Urinary bladder (tissue), 4 donors: ENCODE data around the gene MB. TPM values are rescaled to one million over a fixed set of nuclear protein-coding genes. Genes with fewer than 3 reads are reported as not detected.
"Not testable (repeated sequence)": the region's sequence is repeated elsewhere in the genome, so short reads cannot be mapped to it uniquely, and the experiment has no call there.

Experiments used
- DNase-seq: peaks from one replicate; pipeline ENCODE4 v3.0.0-alpha.2; 2015; ENCODE audit errors: extremely low spot score
- H3K27ac ChIP-seq: one replicate; pipeline ENCODE4 v1.5.1; 2013; ENCODE audit warnings: low read depth, mild to moderate bottlenecking, moderate library complexity
- H3K36me3 ChIP-seq: one replicate; pipeline ENCODE4 v1.6.1; 2013; ENCODE audit warnings: mild to moderate bottlenecking, moderate library complexity; ENCODE audit not compliant: insufficient read depth
- H3K4me1 ChIP-seq: one replicate; pipeline ENCODE4 v1.6.1; 2013; ENCODE audit warnings: mild to moderate bottlenecking, moderate library complexity; ENCODE audit not compliant: insufficient read depth
- H3K4me3 ChIP-seq: one replicate; pipeline ENCODE4 v1.5.1; 2013; ENCODE audit warnings: low read depth, low read length
- WGBS: extraction: QIAGEN DNeasy Blood & Tissue Kit; methylation state at CpG from one replicate; pipeline ENCODE4 v1.1.7; 2013; 5-methylcytosine and 5-hydroxymethylcytosine counted together
- polyA plus RNA-seq: library from polyadenylated mRNA; stranded (reverse); fragments of 200-250 nt; gene quantifications from one replicate; pipeline ENCODE4 v1.2.3, GENCODE V29; 2013
- total RNA-seq: library from RNA; depleted of rRNA; stranded (reverse); fragments of >200 nt; gene quantifications from one replicate; pipeline ENCODE4 v1.2.3, GENCODE V29; 2014
- donor health status: healthy with polysubstance abuse.
- donor health status: healthy.

MB gene
- total and polyA plus RNA-seq, 2 donors: 0.32 to 12.5 TPM

GRCh38 chr22:35630891-35631290 lies 13.8 kb upstream of the MB start:
- no peak overlapping the region for H3K27ac ChIP-seq
- DNase-seq: no peak

GRCh38 chr22:35630387-35630793 lies 13.3 kb upstream of the MB start:
- no peak overlapping the region for H3K27ac ChIP-seq
- H3K4me3 ChIP-seq: no peak overlapping the region
- no peaks in the 10 kb centered on the region for H3K36me3 ChIP-seq
- 78% methylated on average over 4 of the region's 4 CpGs for WGBS
- no peaks in the 10 kb centered on the region for H3K4me1 ChIP-seq
- no peak for DNase-seq

More at GRCh38 chr22:35630891-35631290, 13.8 kb upstream of the MB start:
- no peaks in the 10 kb centered on the region for H3K36me3 ChIP-seq
- 97% methylated on average over 9 of the region's 9 CpGs for WGBS
- no peak overlapping the region for H3K4me3 ChIP-seq
- no peaks in the 10 kb centered on the region for H3K4me1 ChIP-seq

- H3K4me3 ChIP-seq: no peak overlapping the region
- 22% methylated on average over 9 of the region's 9 CpGs for WGBS
- H3K36me3 ChIP-seq: no peaks in the 10 kb centered on the region
- DNase-seq: no peak
- peak overlapping the region; percentile 66 for H3K27ac ChIP-seq
- no peaks in the 10 kb centered on the region for H3K4me1 ChIP-seq
Measured at GRCh38 chr22:35629406-35630216, 12.5 kb upstream of the MB start.

- H3K27ac ChIP-seq: no peak overlapping the region
- no peak for DNase-seq
- H3K4me3 ChIP-seq: no peak overlapping the region
- 94% methylated on average over 3 of the region's 3 CpGs for WGBS
- H3K36me3 ChIP-seq: no peaks in the 10 kb centered on the region
- no peaks in the 10 kb centered on the region for H3K4me1 ChIP-seq
Measured at GRCh38 chr22:35628732-35629131, 11.6 kb upstream of the MB start.

GRCh38 chr22:35627267-35628041 lies 10.3 kb upstream of the MB start:
- H3K4me1 ChIP-seq: no peaks in the 10 kb centered on the region
- WGBS: 4% methylated on average over 21 of the region's 21 CpGs
- H3K4me3 ChIP-seq: peak overlapping the region; percentile 36
- H3K27ac ChIP-seq: peak overlapping the region; percentile 77
- no peaks in the 10 kb centered on the region for H3K36me3 ChIP-seq
- peak; percentile 56 for DNase-seq

- Histone ChIP-seq H3K4me1 (no peaks in the 10 kb centered on the region), H3K27ac (no peak overlapping the region), H3K4me3 (no peak overlapping the region), H3K36me3 (no peaks in the 10 kb centered on the region)
- WGBS: 50% methylated on average over 10 of the region's 10 CpGs
- DNase-seq: no peak
Measured at GRCh38 chr22:35625763-35626432, 8.8 kb upstream of the MB start.

GRCh38 chr22:35624547-35624946 lies 7.4 kb upstream of the MB start:
- Histone ChIP-seq H3K4me1 (no peaks in the 10 kb centered on the region), H3K36me3 (no peaks in the 10 kb centered on the region), H3K4me3 (no peak overlapping the region), H3K27ac (no peak overlapping the region)
- no peak for DNase-seq
- 85% methylated on average over 6 of the region's 6 CpGs for WGBS

GRCh38 chr22:35623885-35624284 lies 6.8 kb upstream of the MB start:
- H3K4me1 ChIP-seq, H3K27ac ChIP-seq, DNase-seq, H3K4me3 ChIP-seq, H3K36me3 ChIP-seq: not testable (repeated sequence)
- WGBS: 92% methylated on average over 5 of the region's 5 CpGs

- DNase-seq: no peak
- Histone ChIP-seq H3K4me1 (no peaks in the 10 kb centered on the region), H3K27ac (no peak overlapping the region), H3K36me3 (no peaks in the 10 kb centered on the region), H3K4me3 (no peak overlapping the region)
- WGBS: 64% methylated on average over 9 of the region's 9 CpGs
Measured at GRCh38 chr22:35622191-35622913, 5.2 kb upstream of the MB start.

GRCh38 chr22:35621451-35621850 lies 4.3 kb upstream of the MB start:
- DNase-seq: no peak
- H3K4me1 ChIP-seq: no peaks in the 10 kb centered on the region
- 75% methylated on average over 6 of the region's 6 CpGs for WGBS
- H3K36me3 ChIP-seq: no peaks in the 10 kb centered on the region
- H3K27ac ChIP-seq: no peak overlapping the region
- no peak overlapping the region for H3K4me3 ChIP-seq

GRCh38 chr22:35620624-35621251 lies 3.6 kb upstream of the MB start:
- H3K4me1 ChIP-seq: no peaks in the 10 kb centered on the region
- WGBS: 69% methylated on average over 15 of the region's 15 CpGs
- no peak overlapping the region for H3K27ac ChIP-seq
- H3K4me3 ChIP-seq: no peak overlapping the region
- no peaks in the 10 kb centered on the region for H3K36me3 ChIP-seq
- DNase-seq: no peak

- no peak overlapping the region for H3K4me3 ChIP-seq
- H3K36me3 ChIP-seq: no peaks in the 10 kb centered on the region
- no peak overlapping the region for H3K27ac ChIP-seq
- no peak for DNase-seq
- no peaks in the 10 kb centered on the region for H3K4me1 ChIP-seq
- WGBS: 86% methylated on average over 13 of the region's 13 CpGs
Measured at GRCh38 chr22:35619336-35620094, 2.4 kb upstream of the MB start.
